Pericardium fibroblast (primary cell): Measurements from ENCODE around the gene ARL14EPL. TPM values are rescaled to one million over a fixed set of nuclear protein-coding genes. Genes with fewer than 3 reads are reported as not detected.

Experiments
- total RNA-seq: library from RNA; depleted of rRNA; stranded (reverse); fragments of >200 nt; gene quantifications from 2 replicates; pipeline ENCODE4 v1.2.3, GENCODE V29; 2015

The ARL14EPL gene
- total RNA-seq: not detected in 2 replicates

GRCh38 chr5:116032094-116032517 is at the start of gene ARL14EPL:
Gene ARL14EPL, plus strand, starts transcription at chr5:116032472. Its CDS starts 18,994 bp downstream, at chr5:116051466.

GRCh38 chr5:116084871-116085715 is 52.8 kb downstream of the ARL14EPL start, which contains the start of gene COMMD10:
Gene COMMD10, plus strand, starts transcription at chr5:116085025.

Other genes with a start within 250 kb of the ARL14EPL start
- 7.9 and 25.1 TPM in 2 replicates for gene CDO1, start 215.8 kb upstream of the ARL14EPL start, total RNA-seq
- gene ATG12, start 190.9 kb upstream of the ARL14EPL start, total RNA-seq: 42.8 and 50.3 TPM in 2 replicates
- gene AP3S1, start 190.5 kb upstream of the ARL14EPL start, total RNA-seq: 132 and 248 TPM in 2 replicates
- gene LVRN, start 70.0 kb upstream of the ARL14EPL start, total RNA-seq: 0.34 TPM in 1 of 2 replicates, not detected in the other
- 26.5 and 29.5 TPM in 2 replicates for gene COMMD10, start 52.6 kb downstream of the ARL14EPL start, total RNA-seq